SK-N-SH (cell line): ENCODE measurements around the gene TESMIN. TPM values are rescaled to one million over a fixed set of nuclear protein-coding genes. Genes with fewer than 3 reads are reported as not detected.

Experiments used
- CTCF ChIA-PET: fragments of 300-600, 350-600 bp; formaldehyde crosslinking; extraction: SDS; loops from one replicate; lab custom pipeline; 2021; lab: Yijun Ruan, JAX
- POLR2A ChIA-PET: fragments of 350-600 bp; sonication (Branson Sonifier 250); formaldehyde crosslinking; extraction: SDS; loops from one replicate; lab custom pipeline; 2020; ENCODE audit warnings: antibody characterized with exemption, inconsistent platforms; lab: Yijun Ruan, JAX
- DNase-seq: peaks from one replicate; pipeline ENCODE4 v3.0.0; 2012
- H2AFZ ChIP-seq: fragments of 200-600 bp; sonication (generic); 2 replicates; pipeline ENCODE4 v1.8.1; 2016; ENCODE audit warnings: antibody characterized with exemption, mild to moderate bottlenecking, low read depth
- H3F3A ChIP-seq: fragments of 200-600 bp; sonication (generic); replicated peaks from 2 replicates; pipeline ENCODE3; 2016; ENCODE audit warnings: antibody characterized with exemption, mild to moderate bottlenecking; ENCODE audit not compliant: insufficient read depth
- H3K27ac ChIP-seq, 2 experiments: fragments of 200-500 bp in 1 of 2; fragments of 200-600 bp in 1 of 2; sonication (Bioruptor generic) in 1 of 2; sonication (generic), shearing (Covaris generic) in 1 of 2; 2 replicates each; pipeline versions ENCODE4 v1.5.1 to v1.6.1; 2014 to 2016; ENCODE audit warnings: low read depth in 2 of 2, inconsistent platforms in 1 of 2, low read length in 1 of 2, mild to moderate bottlenecking in 1 of 2, mixed read lengths in 1 of 2
- H3K27me3 ChIP-seq: fragments of 200-600 bp; sonication (generic), shearing (Covaris generic); 2 replicates; pipeline ENCODE4 v1.6.1; 2016; ENCODE audit warnings: mixed run types; ENCODE audit not compliant: insufficient read depth
- H3K36me3 ChIP-seq, 2 experiments: fragments of 200-500 bp in 1 of 2; fragments of 200-600 bp in 1 of 2; sonication (Bioruptor generic) in 1 of 2; sonication (generic) in 1 of 2; replicated peaks in 1 of 2; 2 replicates each; pipeline versions ENCODE3 to v1.5.1; 2014 to 2016; ENCODE audit warnings: low read length in 1 of 2, mild to moderate bottlenecking in 1 of 2; ENCODE audit not compliant: insufficient read depth in 2 of 2, control insufficient read depth in 1 of 2
- H3K4me1 ChIP-seq, 2 experiments: fragments of 200-500 bp in 1 of 2; fragments of 200-600 bp in 1 of 2; sonication (Bioruptor generic) in 1 of 2; sonication (generic), shearing (Covaris generic) in 1 of 2; 2 replicates each; pipeline versions ENCODE4 v1.5.1 to v1.6.1; 2014 to 2016; ENCODE audit warnings: low read depth in 1 of 2, low read length in 1 of 2, mixed run types in 1 of 2; ENCODE audit not compliant: insufficient read depth in 2 of 2, control insufficient read depth in 1 of 2
- H3K4me2 ChIP-seq: fragments of 200-600 bp; sonication (generic), shearing (Covaris generic); 2 replicates; pipeline ENCODE4 v1.6.1; 2017; ENCODE audit warnings: mixed run types
- H3K4me3 ChIP-seq, 2 experiments: fragments of 200-500 bp in 1 of 2; fragments of 200-600 bp in 1 of 2; sonication (Bioruptor generic) in 1 of 2; sonication (generic), shearing (Covaris generic) in 1 of 2; 2 replicates each; pipeline versions ENCODE4 v1.5.1 to v1.8.1; 2014 to 2016; ENCODE audit warnings: low read depth in 2 of 2, inconsistent platforms in 1 of 2, low read length in 1 of 2, mild to moderate bottlenecking in 1 of 2, mixed read lengths in 1 of 2, moderate library complexity in 1 of 2
- H3K79me2 ChIP-seq: fragments of 200-600 bp; sonication (generic); 2 replicates; pipeline ENCODE4 v1.8.1; 2017; ENCODE audit warnings: mild to moderate bottlenecking; ENCODE audit not compliant: insufficient read depth
- H3K9ac ChIP-seq: fragments of 200-600 bp; sonication (generic); 2 replicates; pipeline ENCODE4 v1.6.1; 2017; ENCODE audit warnings: mixed run types
- H3K9me2 ChIP-seq: fragments of 200-600 bp; sonication (generic); 2 replicates; pipeline ENCODE4 v1.6.1; 2017; ENCODE audit warnings: mixed run types
- H3K9me3 ChIP-seq: fragments of 200-600 bp; sonication (generic); 2 replicates; pipeline ENCODE4 v1.6.1; 2017; ENCODE audit warnings: mixed run types, mild to moderate bottlenecking, moderate library complexity
- H4K20me1 ChIP-seq: fragments of 200-600 bp; sonication (generic); 2 replicates; pipeline ENCODE4 v1.6.1; 2017; ENCODE audit warnings: mild to moderate bottlenecking, mixed run types; ENCODE audit not compliant: insufficient read depth
- ELF1 ChIP-seq: IDR thresholded peaks from 2 replicates; pipeline ENCODE4 v1.4.0; 2012
- FOSL2 ChIP-seq: IDR thresholded peaks from 2 replicates; pipeline ENCODE4 v1.4.0; 2012; ENCODE audit warnings: low read depth, mild to moderate bottlenecking, moderate library complexity, borderline replicate concordance
- FOXJ3 ChIP-seq: sonication (generic); formaldehyde crosslinking; IDR thresholded peaks from 2 replicates; pipeline ENCODE4 v1.5.1; 2020; ENCODE audit warnings: mild to moderate bottlenecking, missing genetic modification reagents
- GATA2 ChIP-seq: sonication (generic); formaldehyde crosslinking; IDR thresholded peaks from 2 replicates; pipeline ENCODE4 v1.5.0; 2020; ENCODE audit warnings: mild to moderate bottlenecking, missing genetic modification reagents
- JUND ChIP-seq: IDR thresholded peaks from 2 replicates; pipeline ENCODE4 v1.4.0; 2012
- MEF2A ChIP-seq: IDR thresholded peaks from 2 replicates; pipeline ENCODE4 v1.4.0; 2012; ENCODE audit warnings: low read depth, borderline replicate concordance
- MXI1 ChIP-seq: IDR thresholded peaks from 2 replicates; pipeline ENCODE4 v1.6.1; 2012; ENCODE audit warnings: mild to moderate bottlenecking, low read depth, low read length, improper control_type of control experiment
- NFIC ChIP-seq: IDR thresholded peaks from 2 replicates; pipeline ENCODE4 v1.4.0; 2012; ENCODE audit warnings: borderline replicate concordance
- PBX3 ChIP-seq: IDR thresholded peaks from 2 replicates; pipeline ENCODE4; 2012
- RAD21 ChIP-seq: IDR thresholded peaks from 2 replicates; pipeline ENCODE4 v1.6.1; 2012; ENCODE audit warnings: mild to moderate bottlenecking, low read length
- RCOR1 ChIP-seq: fragments of 150-350 bp; IDR thresholded peaks from 2 replicates; pipeline ENCODE4 v1.6.1; 2017; ENCODE audit warnings: antibody characterized with exemption, low read length
- RXRA ChIP-seq: IDR thresholded peaks from 2 replicates; pipeline ENCODE4 v1.4.0; 2012; ENCODE audit warnings: low read depth, mild to moderate bottlenecking, borderline replicate concordance
- SMC3 ChIP-seq: IDR thresholded peaks from 2 replicates; pipeline ENCODE4 v1.6.1; 2012; ENCODE audit warnings: low read depth, low read length, improper control_type of control experiment
- USF1 ChIP-seq: IDR thresholded peaks from 2 replicates; pipeline ENCODE4 v1.4.0; 2012; ENCODE audit warnings: low read depth, borderline replicate concordance
- USF2 ChIP-seq: fragments of 150-350 bp; IDR thresholded peaks from 2 replicates; pipeline ENCODE4 v1.6.1; 2017; ENCODE audit warnings: antibody characterized with exemption, low read length, low read depth, borderline replicate concordance
- YY1 ChIP-seq: IDR thresholded peaks from 2 replicates; pipeline ENCODE4 v1.4.0; 2012; ENCODE audit warnings: low read depth, mild to moderate bottlenecking
- WGBS: methylation state at CpG from one replicate; pipeline ENCODE4 v1.1.6; 2017; ENCODE audit warnings: low lambda C conversion rate; 5-methylcytosine and 5-hydroxymethylcytosine counted together
- polyA plus RNA-seq, 3 experiments: library from polyadenylated mRNA; depleted of rRNA; stranded (reverse); fragments of >200 nt; gene quantifications; 2 replicates each; pipeline ENCODE4 v1.2.3, GENCODE V29; 2012

Gene TESMIN
- polyA plus RNA-seq, 1 of the 3 experiments (the other 2 are of a cell fraction) = 3.5 TPM

- POLR2A ChIA-PET = no interaction called here
- WGBS = 92% methylated on average over 14 of the region's 16 CpGs
- H3K4me2 ChIP-seq = no peak overlapping the region
- H3K9me3 ChIP-seq = no peaks in the 10 kb centered on the region
- H4K20me1 ChIP-seq = no peaks in the 10 kb centered on the region
- no peak for DNase-seq
- H3K27me3 ChIP-seq = no peaks in the 10 kb centered on the region
- H3K36me3 ChIP-seq = peaks cover 9 to 35% of the 10 kb centered on the region in 2 experiments
- no peaks in the 10 kb centered on the region for H3F3A ChIP-seq
- H3K9me2 ChIP-seq = no peaks in the 10 kb centered on the region
- H3K4me3 ChIP-seq = no peak overlapping the region
- CTCF ChIA-PET = interaction anchor here (1.7 kb wide), 1 partner anchor 126 kb away, joined by 7 read pairs; no protein-coding TSS in a partner anchor
- peaks cover 0 to 20% of the 10 kb centered on the region in 2 experiments; a peak in 1 of 4 replicates for H3K4me1 ChIP-seq
- no peak overlapping the region for H3K9ac ChIP-seq
- H3K27ac ChIP-seq = peak overlapping the region in 1 of 2 experiments; percentile 43; a peak in 1 of 4 replicates
- TF ChIP-seq RXRA (no peak), JUND (no peak), ELF1 (no peak), RCOR1 (no peak)
- TF ChIP-seq, all 33 proteins: peak for 0
- Histone ChIP-seq H2AFZ (no peak overlapping the region), H3K79me2 (no peaks in the 10 kb centered on the region)
These were observed 13.4 kb upstream of the TESMIN start for GRCh38 chr11:68764746-68765145.

GRCh38 chr11:68763926-68764657 is 12.8 kb upstream of the TESMIN start:
- no peaks in the 10 kb centered on the region for H3K27me3 ChIP-seq
- no peak overlapping the region for H3K9ac ChIP-seq
- DNase-seq = peak; percentile 67
- H2AFZ ChIP-seq = no peak overlapping the region
- no peaks in the 10 kb centered on the region for H3K9me3 ChIP-seq
- CTCF ChIA-PET = interaction anchor here (0.9 to 1.7 kb wide), 2 partner anchors 127 to 325 kb away, joined by 3 to 7 read pairs; no protein-coding TSS in a partner anchor
- no peaks in the 10 kb centered on the region for H3F3A ChIP-seq
- H3K79me2 ChIP-seq = no peaks in the 10 kb centered on the region
- H3K36me3 ChIP-seq = peaks cover 8 to 41% of the 10 kb centered on the region in 2 experiments
- peaks cover 0 to 20% of the 10 kb centered on the region in 2 experiments; a peak in 1 of 4 replicates for H3K4me1 ChIP-seq
- 94% methylated on average over 13 of the region's 14 CpGs for WGBS
- H3K4me3 ChIP-seq = no peak overlapping the region
- no peaks in the 10 kb centered on the region for H4K20me1 ChIP-seq
- H3K9me2 ChIP-seq = no peaks in the 10 kb centered on the region
- POLR2A ChIA-PET = no interaction called here
- TF ChIP-seq RAD21 (peak; percentile 54), NFIC (no peak), SMC3 (0 out of 2 replicates have a peak, but pooled peaks have one; percentile 15), GATA2 (peak; percentile 34; the same call in 1 of the 2 replicates)
- no peak overlapping the region for H3K4me2 ChIP-seq
- H3K27ac ChIP-seq = peak overlapping the region in 1 of 2 experiments; percentile 43; a peak in 2 of 4 replicates

- Histone ChIP-seq H4K20me1 (no peaks in the 10 kb centered on the region), H3K36me3 (peaks cover 7 to 39% of the 10 kb centered on the region in 2 experiments), H3K27me3 (no peaks in the 10 kb centered on the region), H3K27ac (peak overlapping the region in 1 of 2 experiments; percentile 43; a peak in 2 of 4 replicates), H3K9me2 (no peaks in the 10 kb centered on the region), H3K4me1 (peaks cover 0 to 20% of the 10 kb centered on the region in 2 experiments; a peak in 1 of 4 replicates), H3K9me3 (no peaks in the 10 kb centered on the region), H2AFZ (no peak overlapping the region), H3K4me2 (no peak overlapping the region), H3K4me3 (no peak overlapping the region), H3K9ac (no peak overlapping the region), H3K79me2 (no peaks in the 10 kb centered on the region), H3F3A (no peaks in the 10 kb centered on the region)
- WGBS = 81% methylated on average over 10 of the region's 10 CpGs
- POLR2A ChIA-PET = interaction anchor here (0.6 kb wide), 1 partner anchor 103 kb away, joined by 3 read pairs; no protein-coding TSS in a partner anchor
- peak; percentile 47 for DNase-seq
- TF ChIP-seq MXI1 = no peak
- TF ChIP-seq YY1 = no peak
- TF ChIP-seq USF1 = no peak
- TF ChIP-seq FOXJ3 = no peak
- TF ChIP-seq FOSL2 = no peak
- TF ChIP-seq MEF2A = no peak
- no peak for TF ChIP-seq PBX3
- no peak for TF ChIP-seq USF2
- CTCF ChIA-PET = interaction anchor here (0.9 to 1.7 kb wide), 2 partner anchors 127 to 326 kb away, joined by 3 to 7 read pairs; no protein-coding TSS in a partner anchor
These were observed 11.9 kb upstream of the TESMIN start for GRCh38 chr11:68763181-68763721.
